ENCODE results near the gene ANG. TPM values are rescaled to one million over a fixed set of nuclear protein-coding genes. Genes with fewer than 3 reads are reported as not detected.

Gene ANG
- total RNA-seq, 1 experiment from 2014 or later: 5.8 TPM

DNA sequence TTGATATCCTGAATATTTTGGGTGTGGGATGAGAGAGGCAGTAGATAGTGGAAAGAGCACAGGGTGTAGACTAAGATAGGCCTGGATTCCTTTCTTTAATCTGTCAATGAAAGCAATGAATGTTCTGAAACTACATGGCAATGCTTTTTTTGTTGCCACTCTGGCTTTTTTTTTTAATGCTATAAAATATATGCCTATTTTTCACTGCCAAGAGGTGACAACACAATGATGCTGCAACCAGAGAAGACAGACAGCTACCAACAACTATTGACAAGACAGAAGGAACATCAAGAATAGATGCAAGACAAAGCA, 9.4 kb downstream of the ANG start:
- ChIA-PET POLR2A (no interaction called here), RAD21 (ENCODE audit: low non-redundant PET in 1 of 2, low total read pairs in 2 of 2, uncharacterized antibody in 2 of 2, unreplicated experiment in 2 of 2) (no interaction called here), CTCF (interaction anchor here (1.0 to 2.2 kb wide), 3 partner anchors 158 to 273 kb away, joined by 4 to 15 read pairs (median 11); no protein-coding TSS in a partner anchor)
- Histone ChIP-seq H3K9me3 (ENCODE audit: control insufficient read depth in 1 of 2, insufficient read depth in 1 of 2, low read depth in 1 of 2, low read length in 2 of 2) (no peaks in the 10 kb centered on the region), H2AFZ (ENCODE audit: low read depth, low read length, poor library complexity, severe bottlenecking) (no peak overlapping the region), H3K36me3 (ENCODE audit: control insufficient read depth in 1 of 2, insufficient read depth in 2 of 2, low read length in 2 of 2) (no peaks in the 10 kb centered on the region), H3K4me1 (ENCODE audit: control insufficient read depth in 1 of 2, insufficient read depth in 2 of 2, low read length in 2 of 2) (peaks cover 0 to 3% of the 10 kb centered on the region in 2 experiments; a peak in 1 of 4 replicates), H3K27me3 (ENCODE audit: insufficient read depth, low read length) (no peaks in the 10 kb centered on the region), H3K9ac (ENCODE audit: low read length) (no peak overlapping the region), H3K79me2 (ENCODE audit: insufficient read depth, low read length) (no peaks in the 10 kb centered on the region), H4K20me1 (ENCODE audit: insufficient read depth) (no peaks in the 10 kb centered on the region), H3K9me2 (ENCODE audit: insufficient read depth) (no peaks in the 10 kb centered on the region), H3K4me3 (replicated peaks in 1 of 2; ENCODE audit: low read depth in 1 of 2, low read length in 2 of 2) (no peak overlapping the region), H3K4me2 (ENCODE audit: low read length) (no peak overlapping the region), H3K27ac (ENCODE audit: low read depth, low read length) (no peak overlapping the region)
- ATAC-seq (no peak), DNase-seq (ENCODE audit: low read depth, low spot score) (no peak)
- TF ChIP-seq EZH2phosphoT487 (IDR thresholded peaks at IDR 0.05; ENCODE audit: borderline replicate concordance) (no peak), ELF1 (IDR thresholded peaks at IDR 0.05; ENCODE audit: borderline replicate concordance, low read depth) (no peak), SIN3A (IDR thresholded peaks at IDR 0.05; ENCODE audit: low read depth) (no peak), POLR2A (IDR thresholded peaks at IDR 0.05; ENCODE audit: borderline replicate concordance, extremely low read depth, insufficient read depth, insufficient read length) (no peak), EGR1 (IDR thresholded peaks at IDR 0.05; ENCODE audit: low read depth) (no peak), JUND (IDR thresholded peaks at IDR 0.05) (no peak), YY1 (IDR thresholded peaks at IDR 0.05; ENCODE audit: extremely low read depth, insufficient replicate concordance, low read depth, low read length) (no peak), SP1 (IDR thresholded peaks at IDR 0.05; ENCODE audit: low read depth) (no peak), ZNF274 (IDR thresholded peaks at IDR 0.05; ENCODE audit: low read depth, low read length) (no peak), SRF (IDR thresholded peaks at IDR 0.05; ENCODE audit: low read depth) (no peak), POLR2AphosphoS5 (IDR thresholded peaks at IDR 0.05; ENCODE audit: low read depth, low read length) (no peak), EZH2 (IDR thresholded peaks at IDR 0.05) (no peak), TCF7L2 (IDR thresholded peaks at IDR 0.05; ENCODE audit: borderline replicate concordance, extremely low read depth, insufficient read depth, insufficient read length) (no peak), RAD21 (IDR thresholded peaks at IDR 0.05; ENCODE audit: low read depth) (no peak), FOSL1 (IDR thresholded peaks at IDR 0.05; ENCODE audit: low read depth) (no peak), CBX3 (IDR thresholded peaks at IDR 0.05; ENCODE audit: low read depth) (no peak)
- TF ChIP-seq, protein P1, sequence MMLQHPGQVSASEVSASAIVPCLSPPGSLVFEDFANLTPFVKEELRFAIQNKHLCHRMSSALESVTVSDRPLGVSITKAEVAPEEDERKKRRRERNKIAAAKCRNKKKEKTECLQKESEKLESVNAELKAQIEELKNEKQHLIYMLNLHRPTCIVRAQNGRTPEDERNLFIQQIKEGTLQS (IDR thresholded peaks at IDR 0.05): no peak
- TF ChIP-seq, protein P2, sequence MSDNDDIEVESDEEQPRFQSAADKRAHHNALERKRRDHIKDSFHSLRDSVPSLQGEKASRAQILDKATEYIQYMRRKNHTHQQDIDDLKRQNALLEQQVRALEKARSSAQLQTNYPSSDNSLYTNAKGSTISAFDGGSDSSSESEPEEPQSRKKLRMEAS (IDR thresholded peaks at IDR 0.05): no peak
- TF ChIP-seq, protein P3, sequence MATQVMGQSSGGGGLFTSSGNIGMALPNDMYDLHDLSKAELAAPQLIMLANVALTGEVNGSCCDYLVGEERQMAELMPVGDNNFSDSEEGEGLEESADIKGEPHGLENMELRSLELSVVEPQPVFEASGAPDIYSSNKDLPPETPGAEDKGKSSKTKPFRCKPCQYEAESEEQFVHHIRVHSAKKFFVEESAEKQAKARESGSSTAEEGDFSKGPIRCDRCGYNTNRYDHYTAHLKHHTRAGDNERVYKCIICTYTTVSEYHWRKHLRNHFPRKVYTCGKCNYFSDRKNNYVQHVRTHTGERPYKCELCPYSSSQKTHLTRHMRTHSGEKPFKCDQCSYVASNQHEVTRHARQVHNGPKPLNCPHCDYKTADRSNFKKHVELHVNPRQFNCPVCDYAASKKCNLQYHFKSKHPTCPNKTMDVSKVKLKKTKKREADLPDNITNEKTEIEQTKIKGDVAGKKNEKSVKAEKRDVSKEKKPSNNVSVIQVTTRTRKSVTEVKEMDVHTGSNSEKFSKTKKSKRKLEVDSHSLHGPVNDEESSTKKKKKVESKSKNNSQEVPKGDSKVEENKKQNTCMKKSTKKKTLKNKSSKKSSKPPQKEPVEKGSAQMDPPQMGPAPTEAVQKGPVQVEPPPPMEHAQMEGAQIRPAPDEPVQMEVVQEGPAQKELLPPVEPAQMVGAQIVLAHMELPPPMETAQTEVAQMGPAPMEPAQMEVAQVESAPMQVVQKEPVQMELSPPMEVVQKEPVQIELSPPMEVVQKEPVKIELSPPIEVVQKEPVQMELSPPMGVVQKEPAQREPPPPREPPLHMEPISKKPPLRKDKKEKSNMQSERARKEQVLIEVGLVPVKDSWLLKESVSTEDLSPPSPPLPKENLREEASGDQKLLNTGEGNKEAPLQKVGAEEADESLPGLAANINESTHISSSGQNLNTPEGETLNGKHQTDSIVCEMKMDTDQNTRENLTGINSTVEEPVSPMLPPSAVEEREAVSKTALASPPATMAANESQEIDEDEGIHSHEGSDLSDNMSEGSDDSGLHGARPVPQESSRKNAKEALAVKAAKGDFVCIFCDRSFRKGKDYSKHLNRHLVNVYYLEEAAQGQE (IDR thresholded peaks at IDR 0.05; ENCODE audit: low read depth): no peak
- intact Hi-C loops (cut with micrococcal nuclease): no loop called here
- BruUV-seq (replicated peaks): no TSS peak
